GM21528 (cell line): ENCODE data around the gene SNED1.
"Not testable (repeated sequence)": the region's sequence is repeated elsewhere in the genome, so short reads cannot be mapped to it uniquely, and the experiment has no call there.

Experiments used
- ATAC-seq: cut with Tn5 transposase; IDR thresholded peaks from one replicate; pipeline ENCODE4 v1.9.1; 2021; ENCODE audit warnings: mild to moderate bottlenecking, moderate library complexity; ENCODE audit not compliant: unreplicated experiment, low FRiP score

Gene SNED1

DNA sequence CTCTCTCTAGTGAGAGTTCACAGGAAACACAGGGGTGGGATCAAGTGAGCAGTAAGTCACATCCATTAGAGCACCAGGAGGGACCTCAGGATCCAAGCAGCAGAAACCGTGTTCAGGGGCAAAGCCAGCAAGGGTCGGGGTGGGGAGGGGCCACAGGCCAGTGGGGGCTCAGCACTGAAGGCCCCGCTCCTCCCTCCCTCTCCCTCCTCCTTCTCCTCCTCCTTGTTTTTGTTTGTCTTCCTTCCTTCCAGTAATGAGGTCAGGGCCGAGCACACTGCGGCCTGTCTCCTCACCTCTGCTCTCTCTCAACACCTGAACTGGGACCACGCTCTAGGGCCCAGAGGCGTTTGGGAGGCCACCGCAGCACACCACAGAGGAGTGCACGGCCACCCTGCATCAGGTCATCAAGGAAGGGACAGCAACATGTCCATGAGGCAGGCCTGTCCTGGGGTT is 82.8 kb downstream of the SNED1 start:
- ATAC-seq, result no peak

DNA sequence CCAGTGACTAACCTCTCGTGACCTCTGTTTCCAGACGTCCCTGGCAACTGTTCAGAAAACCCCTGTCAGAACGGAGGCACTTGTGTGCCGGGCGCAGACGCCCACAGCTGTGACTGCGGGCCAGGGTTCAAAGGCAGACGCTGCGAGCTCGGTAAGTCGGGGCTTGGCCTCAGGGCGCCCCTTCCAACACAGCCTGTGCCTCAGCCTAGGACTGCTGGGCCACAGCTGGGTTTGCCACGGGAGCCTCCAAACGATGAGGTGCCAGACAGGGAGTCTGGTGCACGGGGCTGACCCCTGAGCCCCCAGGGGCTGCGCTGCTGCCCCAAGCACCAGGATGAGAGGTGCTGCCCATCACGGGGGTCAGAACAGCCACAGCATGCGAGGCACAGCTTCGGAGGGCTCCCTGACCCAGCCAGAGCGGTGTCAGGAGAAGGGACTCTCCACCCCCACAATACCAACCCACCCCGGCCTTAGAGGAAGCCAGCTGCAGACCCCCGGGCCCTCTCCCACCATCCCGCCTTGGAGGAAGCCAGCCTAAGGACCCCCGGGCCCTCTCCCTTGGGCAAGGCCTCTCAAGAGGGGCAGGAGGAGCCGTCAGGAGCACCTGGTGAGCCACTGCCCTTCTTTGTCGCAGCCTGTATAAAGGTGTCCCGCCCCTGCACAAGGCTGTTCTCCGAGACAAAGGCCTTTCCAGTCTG is 83.4 kb downstream of the SNED1 start:
- ATAC-seq, result no peak

DNA sequence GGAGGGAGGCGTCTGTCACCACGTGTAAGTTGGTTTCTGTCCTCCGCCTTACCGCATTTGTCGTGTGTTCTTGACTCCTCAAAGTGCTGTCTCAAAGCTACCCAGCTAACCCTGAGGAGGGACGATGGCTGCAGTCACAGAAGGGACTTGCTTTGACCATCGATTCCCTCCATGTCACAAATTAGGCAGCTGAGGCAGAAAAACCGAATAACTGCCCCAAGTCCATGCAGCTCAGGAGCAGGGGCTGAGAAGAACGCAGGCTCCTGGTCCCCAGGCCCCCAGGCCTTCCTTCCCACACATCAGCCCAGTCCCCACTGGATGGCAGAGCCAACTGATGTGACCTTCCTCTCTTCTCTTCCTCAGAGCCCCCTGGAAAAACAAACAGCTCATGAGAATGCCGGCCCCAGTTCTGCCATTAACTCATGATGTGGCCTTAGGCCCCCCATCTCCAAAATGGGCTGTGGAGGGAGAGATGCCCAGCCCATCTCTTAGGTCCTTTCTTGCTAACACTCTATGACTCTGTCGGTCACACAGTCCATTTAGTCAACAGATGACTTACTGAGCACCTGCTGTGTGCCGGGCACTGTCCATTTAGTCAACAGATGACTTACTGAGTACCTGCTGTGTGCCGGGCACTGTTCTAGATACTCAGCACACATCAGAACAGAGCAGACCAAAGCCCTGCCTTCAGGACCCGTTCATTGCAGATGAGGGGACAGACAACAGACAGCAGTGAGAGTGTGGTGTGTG is 84.1 kb downstream of the SNED1 start:
- ATAC-seq, result no peak

DNA sequence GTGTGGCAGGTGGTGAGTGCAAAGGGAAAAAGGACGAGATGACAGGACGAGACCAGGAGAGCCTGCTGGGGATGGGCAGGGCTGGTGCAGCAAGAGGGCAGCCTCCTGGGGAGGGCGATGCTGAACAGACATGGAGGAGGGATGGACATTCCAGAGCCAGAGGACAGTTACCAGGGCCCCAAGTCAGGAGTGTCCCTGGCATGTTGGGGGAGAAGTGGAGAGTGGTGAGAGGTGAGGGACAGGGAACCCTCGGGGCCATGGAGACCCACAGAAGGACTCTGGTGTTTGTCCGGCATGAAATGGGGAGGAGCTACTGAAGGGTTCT is 84.6 kb downstream of the SNED1 start:
- no peak for ATAC-seq

DNA sequence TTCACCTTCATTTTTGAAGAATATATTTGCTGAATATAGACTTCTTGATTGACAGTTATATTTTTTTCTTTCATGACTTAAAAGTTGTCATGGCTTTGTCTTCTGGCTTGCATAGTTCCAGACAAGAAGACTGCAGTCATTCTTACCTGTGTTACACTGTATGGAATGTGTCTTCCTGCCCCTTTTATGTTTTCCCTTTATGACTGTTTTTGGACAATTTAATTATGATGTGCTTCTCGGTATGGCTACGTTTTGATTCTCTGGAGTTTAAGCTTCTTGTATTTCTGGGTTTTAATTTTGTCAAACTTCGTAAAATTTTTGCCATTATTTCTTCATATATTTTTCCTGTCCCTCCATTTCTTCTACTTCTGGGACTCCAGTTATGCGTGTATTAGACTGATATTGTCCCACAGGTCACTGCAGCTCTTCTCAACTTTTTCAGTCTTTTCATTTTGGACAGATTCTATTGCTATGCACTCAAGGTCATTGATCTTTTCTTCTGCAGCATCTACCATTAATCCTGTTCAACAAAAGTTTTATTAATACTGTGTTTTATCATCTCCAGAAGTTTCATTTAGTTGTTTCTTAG is 86.5 kb downstream of the SNED1 start:
- ATAC-seq, result no peak

DNA sequence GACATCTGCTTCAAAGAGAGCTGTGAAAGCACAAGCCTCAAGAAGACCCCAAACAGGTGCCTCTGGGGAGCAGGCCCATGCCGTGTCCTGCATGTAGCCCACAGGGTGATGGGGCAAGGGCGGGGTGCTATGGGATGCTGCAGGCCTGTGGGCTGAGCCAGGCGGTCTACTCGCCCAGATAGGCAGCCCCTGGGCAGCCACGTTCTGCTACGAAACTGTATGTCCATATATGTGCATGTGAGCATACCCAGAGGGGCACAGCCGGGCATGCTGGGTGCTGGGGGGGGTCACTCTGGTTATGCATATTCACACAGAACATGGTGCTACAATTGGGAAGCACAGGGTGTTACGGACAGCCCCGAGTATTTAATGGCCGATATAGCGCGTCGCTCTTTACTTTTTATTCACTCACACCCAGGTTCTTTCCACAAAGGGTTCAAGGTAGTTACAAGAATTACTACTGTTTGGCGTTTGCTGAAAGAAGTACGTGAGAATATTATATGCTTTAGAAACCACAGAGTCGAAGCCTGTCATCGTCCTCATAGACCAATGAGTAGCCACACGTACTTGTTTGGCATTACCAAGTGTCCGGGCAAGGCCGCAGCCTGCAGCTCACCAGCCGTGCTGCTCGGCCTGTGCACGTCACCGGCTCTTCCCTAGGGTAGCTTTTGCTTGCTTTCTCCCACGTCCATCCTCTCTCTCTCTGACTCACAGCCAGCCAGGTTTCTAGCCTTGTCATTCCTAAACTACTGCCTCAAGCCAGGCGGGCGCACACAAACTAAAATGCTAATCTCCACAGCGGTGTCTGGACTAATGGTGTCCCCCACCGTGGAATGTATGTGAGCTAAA is 89.2 kb downstream of the SNED1 start:
- ATAC-seq, result no peak

DNA sequence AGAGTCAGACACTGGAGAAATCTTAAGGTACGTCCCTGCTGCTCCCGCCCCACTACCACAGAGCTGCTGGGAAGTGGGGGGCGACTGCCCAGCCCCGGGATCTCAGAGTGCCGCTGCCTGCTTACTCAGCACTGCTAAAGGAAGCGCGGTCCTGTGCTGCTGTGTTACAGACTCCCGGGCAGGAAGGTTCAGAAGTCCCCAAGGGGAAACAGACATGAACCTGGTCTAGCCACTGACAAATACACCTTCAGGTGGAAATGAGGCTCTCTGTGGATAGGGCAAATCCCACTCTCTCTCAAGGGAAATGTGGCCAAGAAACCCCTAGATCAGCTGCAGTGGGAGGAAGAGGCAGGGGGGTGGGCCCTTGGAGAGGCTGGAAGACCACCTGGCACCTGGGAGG is 90.0 kb downstream of the SNED1 start:
- ATAC-seq, result no peak

DNA sequence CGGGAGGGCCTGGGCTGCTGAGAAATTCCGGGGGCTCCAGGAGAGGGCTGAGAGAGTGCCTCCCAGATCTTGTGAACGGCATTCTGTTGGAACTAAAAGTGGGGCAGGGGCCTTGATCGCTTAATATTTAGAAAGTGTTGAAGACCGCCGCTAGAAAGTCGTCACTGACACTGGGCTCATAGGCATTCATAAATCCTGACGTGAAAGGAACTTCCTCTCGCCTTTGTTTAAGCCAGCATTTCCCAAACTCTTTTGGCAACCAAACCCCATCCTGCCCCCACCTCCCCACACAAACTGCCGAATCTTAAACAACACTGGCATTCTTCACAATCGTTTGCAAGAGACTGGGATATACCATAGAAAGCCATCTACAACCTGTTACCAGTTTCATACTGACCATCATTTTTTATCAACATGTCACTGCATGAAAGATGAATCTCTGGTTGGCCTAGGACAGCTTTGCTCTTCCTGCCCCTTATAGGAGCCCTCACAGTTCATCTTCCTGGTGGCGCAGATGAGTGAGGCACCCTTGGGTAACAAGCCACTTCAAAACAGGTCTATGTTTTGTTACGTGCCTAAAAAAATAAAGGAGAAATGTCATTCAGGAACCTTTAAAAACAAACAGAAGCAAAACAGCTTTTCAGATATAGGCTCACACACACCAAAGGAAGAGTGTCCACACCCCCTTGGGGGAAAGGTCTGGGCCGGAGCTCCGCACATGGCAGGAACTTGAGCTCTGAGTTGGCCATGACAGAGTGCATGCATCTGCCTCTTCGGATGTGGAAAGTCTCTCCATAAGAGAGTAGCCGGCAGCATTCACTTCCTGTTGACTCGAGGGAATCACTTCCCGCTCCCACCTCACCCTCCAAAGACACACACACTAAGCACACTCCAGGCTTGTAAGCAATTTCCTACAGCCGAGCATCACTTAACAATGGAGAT is 90.6 kb downstream of the SNED1 start:
- ATAC-seq, result no peak

DNA sequence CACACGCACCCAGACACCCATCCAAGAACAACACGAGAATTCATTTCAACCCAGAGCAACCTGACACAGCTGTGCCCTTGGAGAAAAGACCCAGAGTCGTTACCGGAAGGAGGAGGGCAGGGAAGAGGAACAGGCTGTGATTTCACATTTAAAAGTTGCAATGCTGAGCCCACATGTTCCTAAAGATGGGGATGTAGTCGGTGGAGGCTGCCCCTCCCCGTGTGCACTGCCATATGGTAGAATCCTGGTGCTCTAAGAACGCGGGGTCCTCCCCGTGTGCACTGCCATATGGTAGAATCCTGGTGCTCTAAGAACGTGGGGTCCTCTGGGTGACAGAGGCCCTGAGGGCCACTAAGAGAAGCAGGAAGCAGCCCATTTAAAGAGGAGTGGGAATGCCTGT is 92.8 kb downstream of the SNED1 start:
- no peak for ATAC-seq

DNA sequence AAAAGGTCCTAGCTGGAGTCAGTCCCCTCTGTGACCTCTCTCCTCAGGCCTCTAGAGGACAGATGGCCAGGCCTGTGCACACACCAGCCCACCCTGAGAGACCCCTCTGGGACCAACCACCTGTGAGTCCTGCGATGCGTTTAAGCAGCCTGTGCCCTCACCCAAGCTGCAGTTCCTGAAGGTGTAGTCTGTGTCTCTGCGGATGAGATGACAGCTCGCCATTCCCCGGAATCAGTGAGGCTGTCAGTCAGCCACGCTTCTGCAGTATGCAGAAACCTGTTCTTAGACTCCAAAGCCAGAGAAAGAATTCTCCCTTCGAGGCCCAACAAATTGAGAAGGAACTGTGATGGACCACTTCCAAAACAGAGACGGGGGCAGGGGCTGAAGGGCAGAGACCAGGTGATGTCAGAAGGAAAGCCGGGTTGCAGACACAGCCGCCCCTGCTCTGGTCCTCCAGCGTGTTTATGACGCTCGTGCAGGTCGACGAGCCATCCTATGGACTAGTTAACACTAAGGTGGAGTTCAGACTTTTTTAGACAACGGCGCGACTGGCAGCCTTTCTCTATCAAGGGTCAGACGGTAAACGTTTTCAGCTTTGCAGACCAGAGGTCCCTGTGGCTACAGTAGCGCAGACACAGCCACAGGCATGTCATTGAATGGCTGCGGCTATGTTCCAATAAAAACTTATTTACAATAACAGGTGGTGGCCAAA is 93.5 kb downstream of the SNED1 start:
- no peak for ATAC-seq

DNA sequence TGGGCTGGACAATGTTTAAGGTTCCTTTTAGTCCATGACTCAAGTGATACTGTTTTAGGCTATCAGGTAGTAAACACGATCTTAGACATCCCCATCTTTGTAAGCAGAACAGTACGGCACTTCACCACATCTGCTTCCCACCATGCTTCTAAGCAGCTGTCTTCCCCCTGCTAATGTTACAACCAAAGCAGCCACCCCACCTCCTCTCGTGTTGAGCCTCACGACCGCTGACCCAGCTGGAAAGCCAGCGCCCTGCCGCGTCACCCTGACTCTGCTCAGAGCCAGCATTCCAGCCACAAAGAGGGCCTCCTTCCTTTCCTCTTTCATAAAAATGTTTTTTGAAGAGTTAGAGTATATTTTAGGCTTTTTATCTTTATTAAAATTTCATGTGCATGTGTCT is 94.3 kb downstream of the SNED1 start:
- ATAC-seq, result no peak

DNA sequence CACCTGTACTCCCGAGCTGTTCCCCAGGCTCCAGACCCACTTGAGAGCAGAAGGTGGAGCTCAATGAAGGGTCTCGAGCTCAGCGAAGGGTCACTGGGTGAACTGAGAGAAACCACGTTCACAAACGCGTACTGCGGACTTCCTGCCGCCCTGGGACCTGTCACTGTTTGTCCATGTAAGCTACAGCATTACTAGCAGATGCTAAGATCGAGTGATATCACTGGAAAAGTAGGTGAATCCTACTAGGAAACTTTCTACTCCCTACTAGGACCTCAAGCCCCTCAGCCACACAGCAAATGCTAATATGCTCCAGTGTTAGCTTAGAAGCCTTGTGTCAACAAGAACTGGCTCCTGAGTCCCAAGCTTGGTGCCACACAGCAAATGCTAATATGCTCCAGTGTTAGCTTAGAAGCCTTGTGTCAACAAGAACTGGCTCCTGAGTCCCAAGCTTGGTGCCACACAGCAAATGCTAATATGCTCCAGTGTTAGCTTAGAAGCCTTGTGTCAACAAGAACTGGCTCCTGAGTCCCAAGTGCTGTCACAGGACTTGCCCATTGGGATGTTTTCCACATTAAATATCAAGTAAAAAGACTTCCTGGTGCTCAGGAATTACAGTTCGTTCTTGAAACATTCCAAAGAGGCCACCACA is 94.8 kb downstream of the SNED1 start:
- ATAC-seq, result not testable (repeated sequence)

DNA sequence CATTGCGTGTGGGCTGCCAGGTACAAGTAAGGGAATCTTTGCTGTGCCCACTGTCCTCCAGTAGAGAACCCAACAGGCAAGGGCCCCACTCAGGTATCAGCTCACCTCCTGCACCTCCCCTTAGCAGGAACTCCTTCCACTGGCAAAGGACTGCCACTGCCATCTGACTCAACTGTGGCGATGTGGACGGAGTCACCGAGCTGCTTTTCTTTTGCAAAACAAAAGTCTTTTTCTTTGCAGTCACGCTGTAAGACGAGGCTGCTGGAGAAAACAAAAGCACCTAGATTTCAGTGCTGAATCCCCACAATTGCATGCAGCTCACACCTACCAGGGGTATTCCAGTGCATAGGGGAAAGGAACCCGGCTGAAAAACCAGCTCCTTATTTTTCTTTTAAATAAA is 95.8 kb downstream of the SNED1 start:
- ATAC-seq, result no peak

DNA sequence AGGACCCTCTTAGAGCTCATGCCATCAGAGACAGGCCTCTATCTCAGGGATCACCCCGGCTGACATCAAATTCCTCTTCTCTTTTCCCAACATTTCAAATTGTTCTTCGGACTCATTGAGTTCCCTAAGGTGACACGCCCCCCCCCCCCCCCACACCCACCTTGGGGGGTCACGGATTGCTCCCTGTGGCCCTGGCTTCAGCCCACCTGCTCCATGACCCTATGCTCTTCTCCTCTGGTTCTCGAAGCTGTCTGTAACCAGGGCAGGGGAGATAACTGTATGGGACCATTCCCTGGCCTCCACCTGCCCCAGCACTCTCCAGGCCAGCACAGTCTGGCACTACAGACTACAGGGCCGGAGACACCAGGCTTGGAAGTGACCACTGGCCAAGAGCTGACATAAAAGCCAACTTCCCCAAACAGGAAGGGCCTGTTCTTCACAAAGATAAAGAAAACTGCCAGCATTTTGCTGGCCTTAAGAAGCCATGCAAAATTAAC is 96.6 kb downstream of the SNED1 start:
- no peak for ATAC-seq

DNA sequence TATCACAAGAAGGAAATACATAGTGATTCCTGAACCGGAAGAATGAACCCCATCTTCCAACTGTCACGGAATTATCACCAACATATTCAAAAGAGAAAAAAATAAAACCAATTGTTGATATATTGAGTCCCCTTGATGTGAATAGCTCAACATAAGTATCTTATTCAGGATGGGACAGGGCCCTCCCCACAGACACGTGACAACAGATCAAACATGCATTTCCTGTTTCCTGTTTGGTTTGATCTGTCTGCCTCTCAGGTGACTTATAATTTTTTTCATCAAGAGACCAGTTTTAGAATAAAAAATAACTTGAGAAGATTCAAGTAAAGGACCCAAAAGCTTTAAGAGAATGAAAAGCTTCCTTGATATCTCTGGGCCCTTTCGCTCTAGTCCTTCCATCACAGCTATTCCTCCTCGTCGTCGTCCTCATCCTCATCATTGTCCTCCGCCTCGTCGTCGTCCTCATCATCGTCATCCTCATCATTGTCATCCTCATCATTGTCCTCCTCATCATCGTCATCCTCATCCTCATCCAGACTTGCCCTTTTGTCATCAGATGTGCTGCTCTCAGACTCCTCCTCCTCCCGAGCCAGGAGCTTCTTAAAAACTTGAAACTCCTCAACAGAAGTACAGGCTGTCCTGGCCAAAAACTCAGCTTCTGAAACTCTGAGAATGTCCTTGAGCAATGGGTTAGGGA is 97.3 kb downstream of the SNED1 start:
- no peak for ATAC-seq

DNA sequence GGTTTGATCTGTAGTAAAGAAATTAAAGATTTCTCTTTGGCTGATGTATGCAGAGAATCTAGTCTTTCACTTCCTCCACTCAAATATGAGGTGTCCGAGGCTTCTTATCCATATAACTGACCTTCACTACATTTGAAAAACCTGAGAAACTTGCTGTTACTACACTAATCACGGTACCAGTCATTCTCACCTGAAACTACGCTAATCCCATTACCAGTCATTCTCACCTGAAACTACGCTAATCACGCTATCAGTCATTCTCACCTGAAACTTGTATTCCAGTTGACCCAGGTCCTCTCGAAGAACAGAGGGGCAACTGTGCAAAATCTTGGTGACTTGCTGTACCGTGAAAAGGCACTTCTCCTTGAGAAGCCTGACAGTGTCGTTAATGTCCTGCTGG is 98.6 kb downstream of the SNED1 start:
- no peak for ATAC-seq

DNA sequence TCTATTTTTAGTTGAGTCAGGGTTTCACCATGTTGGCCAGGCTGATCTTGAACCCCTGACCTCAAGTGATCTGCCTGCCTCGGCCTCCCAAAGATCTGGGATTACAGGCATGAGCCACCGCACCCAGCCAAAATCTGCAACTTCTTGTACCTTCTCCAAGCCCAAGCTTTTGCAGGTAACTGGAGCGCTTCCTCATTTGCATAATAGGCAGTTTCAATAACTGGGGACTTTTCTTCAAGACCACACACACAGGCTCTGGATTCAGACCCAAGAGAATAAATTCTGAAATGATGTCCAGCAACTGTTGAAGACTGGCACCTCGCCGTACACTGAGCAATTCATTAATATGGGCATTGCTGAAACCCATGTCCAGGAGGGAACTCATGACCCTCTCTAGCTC is 100.8 kb downstream of the SNED1 start:
- ATAC-seq, result no peak

DNA sequence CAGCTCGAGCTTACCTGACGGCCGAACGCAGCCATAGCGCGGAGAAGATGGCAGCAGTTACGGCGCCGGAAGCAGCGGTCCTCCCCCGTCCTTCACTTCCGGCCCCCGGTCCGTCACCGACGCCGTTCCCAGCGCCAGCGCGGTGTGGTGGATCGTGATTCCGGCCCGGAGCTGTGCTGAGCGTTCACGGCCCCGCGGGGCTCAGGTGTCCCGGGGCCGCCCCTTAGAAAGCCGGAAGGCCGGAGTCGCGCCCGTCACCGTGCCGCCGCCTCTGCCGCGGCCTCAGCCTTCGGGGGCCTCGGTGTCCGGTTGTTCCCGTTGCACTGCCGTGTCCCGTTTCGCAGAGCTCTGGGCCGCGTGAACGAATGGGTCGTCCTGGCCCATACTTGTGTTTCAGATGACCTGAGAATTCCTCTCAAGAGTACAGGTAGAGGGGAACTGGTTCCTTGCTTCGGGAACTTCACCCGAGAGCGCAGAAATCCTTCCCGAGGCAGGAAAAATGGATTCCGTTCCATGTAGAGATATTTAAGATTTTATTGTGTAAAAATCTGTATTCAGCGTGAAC is 103.9 kb downstream of the SNED1 start, which contains the start of gene MTERF4:
Gene MTERF4, minus strand, starts transcription at position 49 of the 565 bp plus-strand sequence. Its CDS starts 14 bp downstream, at position 35.
- ATAC-seq, result peak; percentile 87
